ENCODE data around the gene AGBL3.

The AGBL3 gene

GRCh38 chr7:134941952-134942351, 44.4 kb upstream of the AGBL3 start:
- TF ChIP-seq, protein P1, sequence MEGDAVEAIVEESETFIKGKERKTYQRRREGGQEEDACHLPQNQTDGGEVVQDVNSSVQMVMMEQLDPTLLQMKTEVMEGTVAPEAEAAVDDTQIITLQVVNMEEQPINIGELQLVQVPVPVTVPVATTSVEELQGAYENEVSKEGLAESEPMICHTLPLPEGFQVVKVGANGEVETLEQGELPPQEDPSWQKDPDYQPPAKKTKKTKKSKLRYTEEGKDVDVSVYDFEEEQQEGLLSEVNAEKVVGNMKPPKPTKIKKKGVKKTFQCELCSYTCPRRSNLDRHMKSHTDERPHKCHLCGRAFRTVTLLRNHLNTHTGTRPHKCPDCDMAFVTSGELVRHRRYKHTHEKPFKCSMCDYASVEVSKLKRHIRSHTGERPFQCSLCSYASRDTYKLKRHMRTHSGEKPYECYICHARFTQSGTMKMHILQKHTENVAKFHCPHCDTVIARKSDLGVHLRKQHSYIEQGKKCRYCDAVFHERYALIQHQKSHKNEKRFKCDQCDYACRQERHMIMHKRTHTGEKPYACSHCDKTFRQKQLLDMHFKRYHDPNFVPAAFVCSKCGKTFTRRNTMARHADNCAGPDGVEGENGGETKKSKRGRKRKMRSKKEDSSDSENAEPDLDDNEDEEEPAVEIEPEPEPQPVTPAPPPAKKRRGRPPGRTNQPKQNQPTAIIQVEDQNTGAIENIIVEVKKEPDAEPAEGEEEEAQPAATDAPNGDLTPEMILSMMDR (IDR thresholded peaks at IDR 0.05; ENCODE audit: insufficient read depth, low read depth, low read length, missing control alignments) = no peak
- no peak for DNase-seq (ENCODE audit: low read depth)
- H3K4me3 ChIP-seq (ENCODE audit: low read depth, low read length) = no peak overlapping the region

- no peak for DNase-seq (ENCODE audit: low read depth)
- TF ChIP-seq, protein P1 (IDR thresholded peaks at IDR 0.05; ENCODE audit: insufficient read depth, low read depth, low read length, missing control alignments) = no peak
- no peak overlapping the region for H3K4me3 ChIP-seq (ENCODE audit: low read depth, low read length)
Observed at GRCh38 chr7:134942690-134943466, 43.4 kb upstream of the AGBL3 start.

DNA sequence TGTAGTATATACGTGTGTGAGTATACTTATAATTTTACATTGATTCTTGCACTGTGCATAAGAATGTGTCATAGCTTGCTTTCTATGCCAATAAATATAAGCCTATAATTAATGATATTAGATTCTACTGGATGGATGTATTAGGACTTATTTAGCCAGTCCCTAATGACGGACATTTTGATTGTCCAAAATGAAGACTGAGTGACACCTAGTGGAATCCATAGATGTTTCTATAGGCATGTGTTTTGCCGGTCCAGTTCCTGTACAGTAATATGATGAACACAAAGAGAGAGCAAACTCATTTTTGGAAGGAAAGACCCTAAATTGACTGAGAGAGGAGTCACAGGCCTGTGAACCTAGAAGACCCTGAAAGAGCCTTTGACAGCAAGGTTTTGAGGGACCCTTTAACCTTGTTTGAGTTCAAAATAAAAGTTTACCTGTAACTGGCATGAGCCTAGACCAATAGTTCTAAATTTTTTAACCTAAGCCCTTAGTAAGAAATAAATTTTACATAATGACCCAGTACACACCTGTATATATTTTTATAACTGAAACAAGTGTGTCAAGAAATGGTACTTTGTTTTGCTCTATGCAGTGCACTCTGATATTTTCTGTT, 42.4 kb upstream of the AGBL3 start:
- DNase-seq (ENCODE audit: low read depth) = peak; percentile 72
- TF ChIP-seq, protein P1 (IDR thresholded peaks at IDR 0.05; ENCODE audit: insufficient read depth, low read depth, low read length, missing control alignments) = peak; percentile 51

GRCh38 chr7:134945691-134946090, 40.6 kb upstream of the AGBL3 start:
- H3K4me3 ChIP-seq (ENCODE audit: low read depth, low read length) = no peak overlapping the region
- TF ChIP-seq, protein P1 (IDR thresholded peaks at IDR 0.05; ENCODE audit: insufficient read depth, low read depth, low read length, missing control alignments) = no peak
- DNase-seq (ENCODE audit: low read depth) = no peak

More for the DNA sequence above, 42.4 kb upstream of the AGBL3 start:
- H3K4me3 ChIP-seq (ENCODE audit: low read depth, low read length) = no peak overlapping the region

DNA sequence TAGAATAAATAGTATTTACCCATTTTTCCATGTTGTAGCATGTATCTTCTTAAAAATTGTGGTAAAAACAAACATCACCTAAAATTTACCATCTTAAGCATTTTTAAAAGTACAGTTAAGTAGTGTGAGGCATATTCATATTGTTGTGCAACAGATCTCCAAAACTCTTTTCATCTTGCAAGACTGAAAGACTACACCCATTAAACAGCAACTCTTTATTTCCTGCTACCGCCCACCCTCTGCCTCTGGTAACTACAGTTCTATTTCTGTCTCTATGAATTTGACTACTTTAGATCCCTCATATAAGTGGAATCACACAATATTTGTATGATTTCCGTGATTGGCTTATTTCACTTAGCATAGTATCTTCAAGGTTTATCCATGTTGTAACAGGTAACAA, 40.0 kb upstream of the AGBL3 start:
- no peak overlapping the region for H3K4me3 ChIP-seq (ENCODE audit: low read depth, low read length)
- DNase-seq (ENCODE audit: low read depth) = peak; percentile 15
- TF ChIP-seq, protein P1 (IDR thresholded peaks at IDR 0.05; ENCODE audit: insufficient read depth, low read depth, low read length, missing control alignments) = no peak

- DNase-seq (ENCODE audit: low read depth) = no peak
- no peak overlapping the region for H3K4me3 ChIP-seq (ENCODE audit: low read depth, low read length)
- TF ChIP-seq, protein P1 (IDR thresholded peaks at IDR 0.05; ENCODE audit: insufficient read depth, low read depth, low read length, missing control alignments) = no peak
Observed at GRCh38 chr7:134947329-134947728, 39.0 kb upstream of the AGBL3 start.

All from GM12865 (cell line).